Right kidney (tissue), 1 donor: Measurements from ENCODE around the gene LRRTM4.

Source experiments
- DNase-seq: peaks from one replicate; pipeline ENCODE4 v3.0.0-alpha.2; 2016

The LRRTM4 gene

GRCh38 chr2:76984359-76984758, 537.8 kb downstream of the LRRTM4 start:
- no peak for DNase-seq

DNA sequence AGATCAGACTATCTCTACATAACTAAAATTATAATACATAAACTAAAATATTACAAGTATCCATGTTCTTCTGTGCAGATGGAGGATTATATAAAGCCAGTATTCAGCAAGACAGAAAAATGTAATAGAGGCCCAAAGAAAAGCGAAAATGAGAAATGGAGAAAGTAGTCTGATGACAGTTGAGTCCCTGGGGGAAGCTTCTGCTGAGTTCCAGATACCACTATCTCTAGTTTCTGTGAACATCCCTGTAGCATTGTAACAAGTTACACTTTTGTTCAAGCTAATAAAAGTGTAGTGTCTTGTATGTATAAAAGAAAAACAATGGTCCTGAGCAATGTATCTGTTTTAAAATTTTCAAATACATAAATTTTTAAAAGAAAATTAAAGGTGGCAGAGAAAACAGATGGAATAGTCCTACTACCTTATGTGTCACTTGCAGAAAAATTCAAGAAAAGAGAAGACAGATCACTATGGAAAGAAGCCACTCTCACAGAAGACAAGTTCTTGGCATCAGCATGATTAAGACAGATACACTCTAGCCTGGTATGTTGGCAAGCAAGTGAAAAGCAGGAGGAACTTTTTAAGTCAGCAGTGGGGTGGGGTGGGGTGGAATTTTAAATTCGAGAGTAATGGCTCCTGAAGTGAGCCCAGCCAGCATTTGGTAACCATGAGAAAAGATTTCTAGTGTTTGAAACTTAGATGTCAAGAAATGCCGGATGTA, 541.9 kb downstream of the LRRTM4 start:
- DNase-seq, result no peak

DNA sequence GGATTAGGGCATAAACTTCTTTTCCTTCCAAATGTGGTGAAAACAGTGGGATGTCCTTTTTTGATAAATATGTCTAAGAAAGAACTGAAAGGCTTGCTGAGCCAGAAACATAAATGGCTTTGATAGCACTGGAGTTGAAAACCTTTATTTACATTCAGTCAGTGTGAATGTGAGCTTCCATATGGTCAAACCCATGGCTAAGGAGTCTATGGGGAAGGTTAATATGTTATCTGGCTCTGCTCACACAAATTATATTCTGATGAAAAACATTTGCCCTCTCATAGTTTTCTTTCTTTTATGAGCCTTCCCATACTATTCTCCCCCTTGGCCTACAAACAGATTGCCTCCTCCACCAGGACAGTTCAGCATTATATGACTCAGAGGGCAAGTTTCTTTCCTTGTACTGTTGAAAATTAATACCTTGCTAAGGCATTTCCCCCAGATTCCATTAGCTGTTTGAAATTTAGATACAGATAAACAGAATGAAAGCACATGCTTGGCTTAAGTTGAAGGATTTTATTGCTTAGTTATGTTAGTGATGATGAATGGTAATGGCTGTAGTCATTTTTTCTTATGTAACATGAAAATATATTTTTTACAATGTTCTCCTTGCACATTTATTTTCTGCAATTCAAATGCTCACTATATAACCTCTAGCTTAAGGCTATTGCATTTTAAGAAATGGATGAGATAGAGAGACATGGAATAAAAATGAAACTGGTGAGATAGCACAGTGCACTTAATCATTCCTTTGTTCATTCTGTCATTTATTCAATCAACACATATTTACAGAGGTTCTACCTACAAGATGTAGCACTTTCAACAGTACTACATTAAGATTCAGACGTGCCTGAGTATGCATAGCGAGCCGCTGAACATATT, 544.1 kb downstream of the LRRTM4 start:
- DNase-seq, result no peak

- no peak for DNase-seq
These were observed 546.4 kb downstream of the LRRTM4 start for GRCh38 chr2:76975752-76976151.

- no peak for DNase-seq
These were observed 548.6 kb downstream of the LRRTM4 start for GRCh38 chr2:76973610-76974009.

DNA sequence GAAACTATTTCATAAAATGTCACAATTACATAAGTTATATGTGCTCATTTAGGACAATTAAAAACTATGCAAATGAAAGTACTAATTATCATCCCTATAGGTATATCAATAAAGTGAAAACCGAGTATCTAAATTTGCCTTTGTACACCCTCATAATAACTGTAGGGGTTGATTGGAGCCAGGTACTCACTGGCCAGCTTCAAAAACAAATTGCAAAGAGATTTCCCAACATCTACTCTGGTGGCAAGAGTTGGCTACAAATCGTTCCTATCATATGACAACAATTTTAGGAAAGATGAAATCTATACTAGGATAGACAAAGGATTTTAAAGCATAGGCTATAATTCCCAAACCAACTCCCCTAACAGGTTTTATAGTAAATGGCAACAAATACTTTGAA, 556.4 kb downstream of the LRRTM4 start:
- DNase-seq, result no peak

DNA sequence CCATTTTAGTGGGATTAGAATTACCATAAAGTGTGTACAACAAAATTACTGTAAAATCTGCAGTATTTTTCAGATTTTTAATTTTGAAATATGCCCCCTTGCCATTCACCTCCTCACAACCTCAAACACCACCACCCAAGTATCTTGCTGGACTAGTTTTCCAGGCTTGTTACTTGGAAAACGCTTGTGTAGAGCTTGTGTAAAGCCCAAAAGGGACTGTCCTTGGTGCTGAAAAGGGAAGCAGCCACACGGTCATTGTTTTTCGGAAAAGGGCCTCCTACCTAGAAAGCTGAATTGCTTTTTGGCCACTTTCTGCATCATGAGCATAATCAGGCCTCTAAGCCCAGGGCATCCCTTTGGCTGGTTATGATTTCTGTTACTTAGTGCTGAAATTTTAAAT, 563.4 kb downstream of the LRRTM4 start:
- DNase-seq, result no peak

GRCh38 chr2:76953733-76954347, 568.3 kb downstream of the LRRTM4 start:
- DNase-seq, result peak; percentile 16

GRCh38 chr2:76946631-76947145, 575.5 kb downstream of the LRRTM4 start:
- DNase-seq, result no peak

- no peak for DNase-seq
These were observed 581.6 kb downstream of the LRRTM4 start for GRCh38 chr2:76940559-76940958.

DNA sequence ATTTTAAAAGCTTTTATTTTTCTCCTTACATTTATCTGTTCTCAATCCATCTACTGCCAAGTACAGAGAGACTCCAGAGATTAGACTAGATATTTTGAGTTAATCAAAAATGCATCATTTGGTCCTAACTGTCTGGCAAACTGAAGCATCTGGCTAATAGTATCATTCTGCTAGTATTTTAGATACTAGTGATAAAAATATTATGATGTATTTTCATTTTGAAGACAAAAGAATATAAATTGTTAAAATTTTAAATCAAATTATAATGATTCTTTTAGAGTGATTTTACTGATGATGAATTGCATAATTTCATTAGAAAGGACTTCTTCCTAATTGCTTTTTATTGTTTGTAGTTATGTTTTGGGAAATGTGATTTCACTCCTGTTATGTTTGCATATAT, 584.0 kb downstream of the LRRTM4 start:
- DNase-seq, result no peak

- no peak for DNase-seq
These were observed 589.6 kb downstream of the LRRTM4 start for GRCh38 chr2:76932550-76932949.

GRCh38 chr2:76930056-76930744, 592.0 kb downstream of the LRRTM4 start:
- no peak for DNase-seq

DNA sequence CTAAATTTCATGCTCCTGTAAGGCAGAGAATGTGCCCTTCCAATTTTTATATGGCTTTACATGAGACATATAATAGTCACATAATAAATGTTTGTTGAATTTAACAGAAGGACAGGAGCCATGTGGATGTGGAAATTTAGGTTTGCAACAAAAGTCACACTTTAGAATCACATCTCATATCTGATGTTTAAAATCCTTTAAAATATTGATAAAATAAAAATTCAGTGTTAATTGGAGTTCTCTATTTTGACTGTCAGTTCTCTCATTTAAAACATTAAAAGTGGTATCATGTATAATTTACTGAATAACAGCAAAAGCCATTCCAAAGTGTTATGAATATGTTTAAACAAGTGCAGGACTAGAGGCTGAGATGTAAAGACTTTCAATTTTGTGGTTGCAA, 594.1 kb downstream of the LRRTM4 start:
- no peak for DNase-seq

DNA sequence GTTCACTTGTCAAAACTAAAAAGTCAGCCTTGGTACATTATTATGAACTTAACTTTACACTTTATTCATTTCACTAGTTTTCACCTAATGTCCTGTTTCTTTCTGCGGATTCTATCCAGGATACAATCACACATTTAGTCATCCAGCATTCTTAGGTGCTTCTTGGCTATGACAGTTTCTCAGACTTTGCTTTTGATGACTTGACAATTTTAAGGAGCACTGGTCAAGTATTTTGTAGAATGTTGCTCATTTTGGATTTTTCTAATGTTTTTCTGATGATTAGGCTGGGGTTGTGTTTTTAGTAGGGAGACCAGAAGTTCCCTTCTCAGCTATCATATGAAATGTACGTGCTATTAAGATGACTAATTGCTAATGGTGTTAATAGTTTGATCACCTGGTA, 601.2 kb downstream of the LRRTM4 start:
- no peak for DNase-seq

DNA sequence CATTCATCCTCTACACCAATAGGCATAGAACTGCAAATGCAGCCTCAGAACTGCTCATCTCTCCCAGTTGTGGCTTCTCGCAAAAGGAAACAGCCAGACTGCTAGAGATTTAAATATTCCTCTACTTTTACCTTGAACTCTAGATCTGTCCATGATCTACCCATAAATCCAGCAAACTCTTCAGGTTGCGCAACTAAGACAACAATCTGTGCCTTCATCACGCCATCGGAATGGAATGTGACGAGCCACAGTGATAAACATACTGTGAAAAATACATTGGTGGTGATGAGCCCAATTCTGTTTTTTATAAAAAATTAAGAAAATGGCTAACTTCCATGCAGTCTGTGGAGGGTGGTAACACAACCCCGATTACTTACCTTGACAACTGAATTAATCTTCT, 626.7 kb downstream of the LRRTM4 start:
- DNase-seq, result no peak

DNA sequence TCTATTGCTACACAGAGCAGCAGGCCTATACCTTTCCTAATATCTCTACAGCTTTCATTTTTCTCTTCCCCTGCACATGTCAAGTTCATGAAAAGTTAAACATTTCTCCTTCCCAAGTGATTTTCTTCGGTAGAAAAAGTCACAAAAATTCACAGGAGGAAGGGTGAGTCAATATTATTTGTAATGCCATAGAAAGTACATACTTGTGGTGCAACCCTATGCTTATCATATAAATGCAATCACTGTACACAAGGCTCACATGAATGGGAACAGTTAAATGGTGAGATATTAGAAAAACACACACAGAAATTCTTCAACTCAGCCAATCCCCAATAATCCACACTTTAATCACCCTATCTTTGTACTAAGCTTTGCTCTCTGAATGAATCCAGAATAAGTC, 651.6 kb downstream of the LRRTM4 start:
- DNase-seq, result no peak

- no peak for DNase-seq
These were observed 652.2 kb downstream of the LRRTM4 start for GRCh38 chr2:76870011-76870410.

DNA sequence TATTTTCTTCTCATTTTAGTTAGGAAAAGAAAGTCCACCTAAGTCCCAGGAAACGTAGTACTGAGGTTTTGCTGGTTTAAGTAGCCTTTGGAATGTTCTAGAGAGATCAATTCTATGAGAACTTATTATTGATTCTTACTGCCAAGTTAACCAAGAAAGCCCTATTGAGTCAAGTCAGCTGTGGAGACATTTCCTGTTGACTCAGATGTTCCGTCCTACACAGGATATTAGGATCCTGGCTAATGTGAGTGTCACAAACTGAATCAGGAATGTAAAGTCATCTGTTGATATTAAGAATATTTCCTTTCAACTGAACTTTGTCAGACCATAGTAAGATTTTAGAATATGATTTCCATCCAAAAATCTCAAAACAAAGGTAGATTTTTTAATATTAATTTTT, 654.3 kb downstream of the LRRTM4 start:
- no peak for DNase-seq

- DNase-seq, result no peak
These were observed 655.7 kb downstream of the LRRTM4 start for GRCh38 chr2:76866464-76866863.

- DNase-seq, result no peak
These were observed 659.3 kb downstream of the LRRTM4 start for GRCh38 chr2:76862901-76863300.

- DNase-seq, result no peak
These were observed 660.5 kb downstream of the LRRTM4 start for GRCh38 chr2:76861708-76862107.

GRCh38 chr2:76851000-76851399, 671.2 kb downstream of the LRRTM4 start:
- no peak for DNase-seq
